SK-N-SH (cell line): Measurements from ENCODE around the gene KRAS. TPM values are rescaled to one million over a fixed set of nuclear protein-coding genes. Genes with fewer than 3 reads are reported as not detected.

Experiments
- CTCF ChIA-PET: fragments of 300-600, 350-600 bp; formaldehyde crosslinking; extraction: SDS; loops from one replicate; lab custom pipeline; 2021; lab: Yijun Ruan, JAX
- POLR2A ChIA-PET: fragments of 350-600 bp; sonication (Branson Sonifier 250); formaldehyde crosslinking; extraction: SDS; loops from one replicate; lab custom pipeline; 2020; ENCODE audit warnings: antibody characterized with exemption, inconsistent platforms; lab: Yijun Ruan, JAX
- DNase-seq: peaks from one replicate; pipeline ENCODE4 v3.0.0; 2012
- H2AFZ ChIP-seq: fragments of 200-600 bp; sonication (generic); 2 replicates; pipeline ENCODE4 v1.8.1; 2016; ENCODE audit warnings: antibody characterized with exemption, mild to moderate bottlenecking, low read depth
- H3F3A ChIP-seq: fragments of 200-600 bp; sonication (generic); replicated peaks from 2 replicates; pipeline ENCODE3; 2016; ENCODE audit warnings: antibody characterized with exemption, mild to moderate bottlenecking; ENCODE audit not compliant: insufficient read depth
- H3K27ac ChIP-seq, 2 experiments: fragments of 200-500 bp in 1 of 2; fragments of 200-600 bp in 1 of 2; sonication (Bioruptor generic) in 1 of 2; sonication (generic), shearing (Covaris generic) in 1 of 2; 2 replicates each; pipeline versions ENCODE4 v1.5.1 to v1.6.1; 2014 to 2016; ENCODE audit warnings: low read depth in 2 of 2, inconsistent platforms in 1 of 2, low read length in 1 of 2, mild to moderate bottlenecking in 1 of 2, mixed read lengths in 1 of 2
- H3K27me3 ChIP-seq: fragments of 200-600 bp; sonication (generic), shearing (Covaris generic); 2 replicates; pipeline ENCODE4 v1.6.1; 2016; ENCODE audit warnings: mixed run types; ENCODE audit not compliant: insufficient read depth
- H3K36me3 ChIP-seq, 2 experiments: fragments of 200-500 bp in 1 of 2; fragments of 200-600 bp in 1 of 2; sonication (Bioruptor generic) in 1 of 2; sonication (generic) in 1 of 2; replicated peaks in 1 of 2; 2 replicates each; pipeline versions ENCODE3 to v1.5.1; 2014 to 2016; ENCODE audit warnings: low read length in 1 of 2, mild to moderate bottlenecking in 1 of 2; ENCODE audit not compliant: insufficient read depth in 2 of 2, control insufficient read depth in 1 of 2
- H3K4me1 ChIP-seq, 2 experiments: fragments of 200-500 bp in 1 of 2; fragments of 200-600 bp in 1 of 2; sonication (Bioruptor generic) in 1 of 2; sonication (generic), shearing (Covaris generic) in 1 of 2; 2 replicates each; pipeline versions ENCODE4 v1.5.1 to v1.6.1; 2014 to 2016; ENCODE audit warnings: low read depth in 1 of 2, low read length in 1 of 2, mixed run types in 1 of 2; ENCODE audit not compliant: insufficient read depth in 2 of 2, control insufficient read depth in 1 of 2
- H3K4me2 ChIP-seq: fragments of 200-600 bp; sonication (generic), shearing (Covaris generic); 2 replicates; pipeline ENCODE4 v1.6.1; 2017; ENCODE audit warnings: mixed run types
- H3K4me3 ChIP-seq, 2 experiments: fragments of 200-500 bp in 1 of 2; fragments of 200-600 bp in 1 of 2; sonication (Bioruptor generic) in 1 of 2; sonication (generic), shearing (Covaris generic) in 1 of 2; 2 replicates each; pipeline versions ENCODE4 v1.5.1 to v1.8.1; 2014 to 2016; ENCODE audit warnings: low read depth in 2 of 2, inconsistent platforms in 1 of 2, low read length in 1 of 2, mild to moderate bottlenecking in 1 of 2, mixed read lengths in 1 of 2, moderate library complexity in 1 of 2
- H3K79me2 ChIP-seq: fragments of 200-600 bp; sonication (generic); 2 replicates; pipeline ENCODE4 v1.8.1; 2017; ENCODE audit warnings: mild to moderate bottlenecking; ENCODE audit not compliant: insufficient read depth
- H3K9ac ChIP-seq: fragments of 200-600 bp; sonication (generic); 2 replicates; pipeline ENCODE4 v1.6.1; 2017; ENCODE audit warnings: mixed run types
- H3K9me2 ChIP-seq: fragments of 200-600 bp; sonication (generic); 2 replicates; pipeline ENCODE4 v1.6.1; 2017; ENCODE audit warnings: mixed run types
- H3K9me3 ChIP-seq: fragments of 200-600 bp; sonication (generic); 2 replicates; pipeline ENCODE4 v1.6.1; 2017; ENCODE audit warnings: mixed run types, mild to moderate bottlenecking, moderate library complexity
- H4K20me1 ChIP-seq: fragments of 200-600 bp; sonication (generic); 2 replicates; pipeline ENCODE4 v1.6.1; 2017; ENCODE audit warnings: mild to moderate bottlenecking, mixed run types; ENCODE audit not compliant: insufficient read depth
- EZH2phosphoT487 ChIP-seq: fragments of 200-600 bp; sonication (generic); IDR thresholded peaks from 2 replicates; pipeline ENCODE4 v1.6.1; 2017; ENCODE audit warnings: low read depth, mixed run types, mild to moderate bottlenecking, antibody characterized with exemption, moderate library complexity, borderline replicate concordance
- FOSL2 ChIP-seq: IDR thresholded peaks from 2 replicates; pipeline ENCODE4 v1.4.0; 2012; ENCODE audit warnings: low read depth, mild to moderate bottlenecking, moderate library complexity, borderline replicate concordance
- FOXJ3 ChIP-seq: sonication (generic); formaldehyde crosslinking; IDR thresholded peaks from 2 replicates; pipeline ENCODE4 v1.5.1; 2020; ENCODE audit warnings: mild to moderate bottlenecking, missing genetic modification reagents
- FOXM1 ChIP-seq: IDR thresholded peaks from 2 replicates; pipeline ENCODE4 v1.4.0; 2012; ENCODE audit warnings: low read depth, mild to moderate bottlenecking
- GABPA ChIP-seq: IDR thresholded peaks from 2 replicates; pipeline ENCODE4 v1.4.0; 2012; ENCODE audit warnings: low read depth, mild to moderate bottlenecking
- IRF3 ChIP-seq: fragments of 150-350 bp; IDR thresholded peaks from 2 replicates; pipeline ENCODE4 v1.6.1; 2016; ENCODE audit warnings: mild to moderate bottlenecking, low read depth, low read length
- JUND ChIP-seq: IDR thresholded peaks from 2 replicates; pipeline ENCODE4 v1.4.0; 2012
- MAX ChIP-seq: IDR thresholded peaks from 2 replicates; pipeline ENCODE4 v1.4.0; 2012; ENCODE audit warnings: low read depth
- PBX3 ChIP-seq: IDR thresholded peaks from 2 replicates; pipeline ENCODE4; 2012
- RCOR1 ChIP-seq: fragments of 150-350 bp; IDR thresholded peaks from 2 replicates; pipeline ENCODE4 v1.6.1; 2017; ENCODE audit warnings: antibody characterized with exemption, low read length
- REST ChIP-seq: IDR thresholded peaks from 2 replicates; pipeline ENCODE4 v1.6.1; 2012; ENCODE audit warnings: mild to moderate bottlenecking, low read depth, low read length, moderate library complexity
- RFX5 ChIP-seq: IDR thresholded peaks from 2 replicates; pipeline ENCODE4 v1.6.1; 2012; ENCODE audit warnings: mild to moderate bottlenecking, improper control_type of control experiment, low read length
- RXRA ChIP-seq: IDR thresholded peaks from 2 replicates; pipeline ENCODE4 v1.4.0; 2012; ENCODE audit warnings: low read depth, mild to moderate bottlenecking, borderline replicate concordance
- SMC3 ChIP-seq: IDR thresholded peaks from 2 replicates; pipeline ENCODE4 v1.6.1; 2012; ENCODE audit warnings: low read depth, low read length, improper control_type of control experiment
- TCF12 ChIP-seq: IDR thresholded peaks from 2 replicates; pipeline ENCODE4 v1.4.0; 2012
- USF1 ChIP-seq: IDR thresholded peaks from 2 replicates; pipeline ENCODE4 v1.4.0; 2012; ENCODE audit warnings: low read depth, borderline replicate concordance
- YY1 ChIP-seq: IDR thresholded peaks from 2 replicates; pipeline ENCODE4 v1.4.0; 2012; ENCODE audit warnings: low read depth, mild to moderate bottlenecking
- ZBTB33 ChIP-seq: IDR thresholded peaks from 2 replicates; pipeline ENCODE4 v1.4.0; 2012; ENCODE audit warnings: low read depth, borderline replicate concordance
- WGBS: methylation state at CpG from one replicate; pipeline ENCODE4 v1.1.6; 2017; ENCODE audit warnings: low lambda C conversion rate; 5-methylcytosine and 5-hydroxymethylcytosine counted together
- polyA plus RNA-seq, 3 experiments: library from polyadenylated mRNA; depleted of rRNA; stranded (reverse); fragments of >200 nt; gene quantifications; 2 replicates each; pipeline ENCODE4 v1.2.3, GENCODE V29; 2012

Gene KRAS
- polyA plus RNA-seq, 1 of the 3 experiments (the other 2 are of a cell fraction): 8.0 TPM

- Histone ChIP-seq H3K4me2 (no peak overlapping the region), H2AFZ (no peak overlapping the region), H4K20me1 (no peaks in the 10 kb centered on the region), H3K9me2 (no peaks in the 10 kb centered on the region), H3K79me2 (peaks cover 7% of the 10 kb centered on the region; the same call in 1 of the 2 replicates), H3K9ac (no peak overlapping the region), H3K4me1 (peaks cover 0 to 10% of the 10 kb centered on the region in 2 experiments), H3K36me3 (peaks cover 33 to 36% of the 10 kb centered on the region in 2 experiments), H3K9me3 (no peaks in the 10 kb centered on the region), H3K4me3 (no peak overlapping the region), H3K27me3 (no peaks in the 10 kb centered on the region), H3K27ac (no peak overlapping the region), H3F3A (peaks cover 32% of the 10 kb centered on the region)
- 91% methylated on average over 2 of the region's 2 CpGs for WGBS
- ChIA-PET POLR2A (interaction anchor here (0.7 kb wide), 1 partner anchor 8 kb away, joined by 3 read pairs; no protein-coding TSS in a partner anchor), CTCF (interaction anchor here (1.4 kb wide), 1 partner anchor 47 kb away, joined by 4 read pairs; no protein-coding TSS in a partner anchor)
- TF ChIP-seq RXRA: no peak
- no peak for TF ChIP-seq RCOR1
- TF ChIP-seq TCF12: no peak
- TF ChIP-seq MAX: no peak
- TF ChIP-seq EZH2phosphoT487: no peak
- no peak for TF ChIP-seq SMC3
- TF ChIP-seq IRF3: no peak
- no peak for TF ChIP-seq FOSL2
- TF ChIP-seq FOXM1: no peak
- TF ChIP-seq GABPA: no peak
- no peak for TF ChIP-seq RFX5
- TF ChIP-seq YY1: no peak
- no peak for TF ChIP-seq USF1
- no peak for TF ChIP-seq REST
- no peak for TF ChIP-seq ZBTB33
- no peak for TF ChIP-seq PBX3
- no peak for TF ChIP-seq FOXJ3 (CRISPR knock-in tag)
- TF ChIP-seq JUND: no peak
- no peak for DNase-seq
Measured at GRCh38 chr12:25202137-25202536, 48.6 kb downstream of the KRAS start.
